Anterior cingulate cortex (tissue), 58 donors: ENCODE data around the gene DIP2C.
"Not testable (repeated sequence)": the region's sequence is repeated elsewhere in the genome, so short reads cannot be mapped to it uniquely, and the experiment has no call there.

Experiments used
- DNase-seq, 58 donors: peaks; one replicate each; lab custom pipeline; 2025; lab: John Stamatoyannopoulos, UW

The DIP2C gene

DNA sequence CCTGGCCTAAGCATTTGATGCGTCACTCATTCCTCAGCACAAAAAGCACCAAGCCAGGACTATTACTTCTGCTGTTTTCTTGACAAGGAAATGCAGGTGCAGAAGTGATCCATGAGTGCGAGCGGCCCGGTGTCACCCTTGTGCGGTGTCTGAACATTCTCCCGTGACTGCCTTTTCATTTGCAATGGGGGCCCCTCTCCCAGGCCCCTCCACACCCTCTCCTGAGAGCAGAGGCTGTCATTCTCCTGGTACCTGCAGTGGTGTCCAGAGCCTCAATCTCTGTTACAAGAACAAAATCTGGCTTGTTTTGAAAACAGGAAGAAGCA, 213.1 kb downstream of the DIP2C start:
- DNase-seq = no peak

DNA sequence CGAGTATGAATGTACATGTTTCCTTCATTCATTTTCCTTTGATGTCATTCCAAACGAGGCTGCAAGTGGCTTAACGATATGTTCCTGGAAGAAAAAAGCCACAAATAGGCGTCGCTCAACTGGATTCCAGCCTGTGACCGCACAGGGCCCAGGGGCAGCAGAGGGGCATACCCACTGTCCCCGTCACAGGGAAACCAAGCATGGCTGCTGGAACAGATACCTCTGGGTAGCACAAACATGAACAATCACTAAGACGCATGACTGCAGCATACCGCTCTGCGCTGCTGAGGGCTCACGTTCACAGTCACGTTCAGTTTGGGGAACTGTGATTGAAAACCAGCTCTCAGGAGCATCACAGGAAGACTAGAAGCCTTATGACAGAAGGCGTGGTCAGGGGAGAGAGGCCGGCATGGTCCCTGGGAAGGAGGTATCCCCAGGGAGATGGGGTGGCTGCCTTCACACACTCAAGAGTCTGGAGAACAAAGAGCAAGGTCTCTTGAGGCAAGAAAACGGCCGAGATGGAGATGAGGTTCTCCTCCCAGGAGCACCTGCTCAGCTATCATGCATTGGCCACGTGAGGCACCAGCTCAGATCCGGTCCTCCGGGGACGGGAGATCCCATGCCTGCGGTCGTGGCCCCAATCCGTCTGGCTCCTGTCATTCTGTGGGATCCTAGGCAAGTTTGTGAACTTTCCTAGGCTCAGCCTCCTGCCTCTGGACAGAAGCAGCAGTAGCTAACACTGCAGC, 213.6 kb downstream of the DIP2C start:
- DNase-seq = no peak

DNA sequence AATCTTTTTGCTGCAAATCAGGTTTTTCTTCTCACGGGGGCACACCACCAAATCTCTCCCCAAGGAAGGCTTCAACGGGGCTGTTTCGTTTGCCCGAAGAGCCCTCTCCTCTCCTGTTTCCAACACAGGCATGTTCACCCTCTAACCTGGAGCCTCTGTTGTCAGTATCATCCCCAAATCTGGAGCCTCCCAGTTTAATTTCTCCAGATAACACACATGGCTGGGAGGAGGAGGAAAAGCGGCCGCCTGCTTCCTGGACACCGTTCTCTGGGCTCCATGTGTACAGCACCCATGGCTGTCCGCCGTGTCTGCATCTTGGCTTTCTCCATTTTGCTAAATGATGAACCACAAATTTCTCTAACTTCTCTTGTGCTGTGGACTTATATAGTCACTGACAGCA, 214.5 kb downstream of the DIP2C start:
- no peak for DNase-seq

DNA sequence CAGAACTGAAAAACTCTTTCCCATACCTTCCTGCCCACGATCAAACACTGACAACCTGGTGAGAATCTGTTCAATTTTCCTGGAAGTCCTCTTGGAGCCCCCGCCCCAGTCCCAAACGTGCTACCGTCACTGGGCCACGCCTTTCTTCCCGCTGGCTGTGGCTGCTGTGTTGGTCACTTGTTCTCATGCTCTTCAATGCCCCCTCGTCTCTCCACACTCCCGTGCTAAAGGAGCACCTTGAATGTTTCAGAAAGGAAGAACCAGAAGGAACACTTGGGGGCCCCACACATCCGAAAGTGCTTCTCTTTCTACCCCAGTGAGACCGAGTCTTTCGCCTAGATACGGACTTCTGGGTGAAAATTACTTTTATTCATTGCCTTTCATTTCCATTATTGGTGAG, 215.1 kb downstream of the DIP2C start:
- no peak for DNase-seq

DNA sequence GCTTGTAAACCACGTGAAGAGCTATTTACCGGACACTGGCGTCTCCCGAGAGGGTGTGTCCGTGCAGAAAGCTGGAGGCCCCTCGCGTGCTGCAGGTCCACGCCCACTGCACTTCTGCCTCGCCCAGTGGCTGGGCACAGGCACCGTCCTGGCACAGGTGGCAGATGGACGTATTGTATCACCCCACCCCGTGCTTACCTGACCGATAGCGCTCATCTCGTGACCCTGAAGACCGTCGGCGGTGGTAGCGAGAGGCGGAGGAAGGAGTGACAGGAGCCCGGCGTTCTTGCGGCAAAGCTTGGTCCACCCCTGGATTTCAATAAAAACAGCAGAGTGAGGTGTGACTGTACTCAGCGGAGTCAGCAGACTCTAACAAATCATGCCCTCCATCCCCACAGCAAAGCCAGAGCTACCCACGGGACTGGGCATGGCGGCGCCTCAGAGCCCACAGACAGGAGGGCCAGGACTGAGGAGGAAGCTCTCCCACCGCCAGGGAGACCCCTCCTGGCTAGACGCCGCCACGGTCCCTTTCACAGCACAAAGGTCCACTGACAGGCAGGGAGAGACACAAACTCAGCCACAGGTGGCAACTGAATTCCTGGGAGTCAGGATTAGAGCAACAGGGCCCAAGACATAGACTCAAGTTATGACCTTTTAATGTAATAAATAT, 217.1 kb downstream of the DIP2C start:
- DNase-seq = no peak

DNA sequence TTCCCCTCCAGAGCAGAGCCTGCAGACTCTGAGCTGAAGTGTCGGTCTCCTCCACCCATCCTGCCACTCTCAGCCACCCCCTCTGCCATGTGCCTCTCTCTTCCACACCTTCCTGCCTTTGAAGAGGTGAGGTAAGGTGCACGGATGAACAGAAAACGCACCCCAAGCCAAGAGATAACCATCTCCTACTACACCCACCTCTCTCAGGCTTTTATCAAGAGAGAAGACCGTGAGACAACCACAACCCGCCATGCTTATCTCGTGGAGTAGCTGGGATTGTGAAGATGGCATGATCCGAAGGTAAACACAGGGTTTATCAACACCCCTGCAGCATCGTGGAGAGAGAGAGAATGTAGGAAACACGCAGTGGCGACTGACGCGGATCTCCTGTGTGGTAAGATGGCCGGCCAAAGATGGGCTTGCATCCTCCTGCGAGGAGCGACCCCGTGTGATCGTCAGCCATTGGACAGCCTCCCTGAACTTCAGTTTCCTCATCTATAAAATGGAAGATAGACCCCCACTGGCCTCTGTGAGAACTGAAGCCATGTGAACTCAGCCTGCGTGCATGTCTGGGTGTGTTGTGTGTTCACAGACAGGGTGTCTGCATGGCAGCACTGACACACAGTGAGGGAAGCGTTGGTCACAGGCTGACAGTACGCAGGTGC, 219.0 kb downstream of the DIP2C start:
- no peak for DNase-seq

DNA sequence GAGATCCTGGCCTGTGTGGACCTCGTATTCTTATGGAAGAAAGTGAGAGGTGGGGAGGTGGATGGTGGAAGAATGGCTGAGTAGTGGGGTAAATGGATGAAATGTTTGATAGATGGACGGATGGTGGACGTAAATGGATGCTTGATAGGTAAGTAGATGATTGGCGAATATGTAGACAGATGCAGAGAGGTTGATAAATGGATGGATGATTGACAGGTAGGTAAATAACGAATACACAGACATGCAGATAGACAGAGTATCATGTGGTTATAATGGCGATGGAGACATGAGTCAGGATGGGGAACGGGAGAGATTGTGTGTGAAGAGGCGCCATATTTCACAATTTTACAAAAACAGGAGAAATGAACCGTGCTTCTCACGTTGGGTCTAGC, 219.5 kb downstream of the DIP2C start:
- DNase-seq = no peak

DNA sequence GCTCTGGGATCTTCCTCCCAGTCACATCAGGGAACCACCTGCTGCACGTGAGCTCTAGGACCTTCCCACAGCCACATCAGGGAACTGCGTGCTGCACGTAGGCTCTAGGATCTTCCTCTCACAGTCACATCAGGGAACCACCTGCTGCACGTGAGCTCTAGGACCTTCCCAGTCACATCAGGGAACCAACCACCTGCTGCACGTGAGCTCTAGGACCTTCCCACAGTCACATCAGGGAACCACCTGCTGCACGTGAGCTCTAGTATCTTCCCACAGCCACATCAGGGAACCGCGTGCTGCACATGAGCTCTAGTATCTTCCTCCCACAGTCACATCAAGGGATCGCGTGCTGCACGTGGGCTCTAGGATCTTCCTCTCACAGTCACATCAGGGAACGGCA, 229.7 kb downstream of the DIP2C start:
- DNase-seq = no peak

DNA sequence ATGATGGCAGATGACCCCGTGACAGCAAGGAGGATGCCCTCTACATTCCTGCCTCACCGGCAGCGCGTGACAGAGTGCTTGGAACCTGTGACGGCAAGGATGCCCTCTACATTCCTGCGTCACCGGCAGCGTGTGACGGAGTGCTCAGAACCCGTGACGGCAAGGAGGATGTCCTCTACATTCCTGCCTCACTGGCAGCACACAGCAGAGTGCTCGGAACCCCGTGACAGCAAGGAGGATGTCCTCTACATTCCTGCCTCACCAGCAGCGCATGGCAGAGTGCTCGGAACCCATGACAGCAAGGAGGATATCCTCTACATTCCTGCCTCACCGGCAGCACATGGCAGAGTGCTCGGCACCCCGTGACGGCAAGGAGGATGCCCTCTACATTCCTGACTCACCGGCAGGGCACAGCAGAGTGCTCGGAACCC, 231.0 kb downstream of the DIP2C start:
- DNase-seq = no peak

DNA sequence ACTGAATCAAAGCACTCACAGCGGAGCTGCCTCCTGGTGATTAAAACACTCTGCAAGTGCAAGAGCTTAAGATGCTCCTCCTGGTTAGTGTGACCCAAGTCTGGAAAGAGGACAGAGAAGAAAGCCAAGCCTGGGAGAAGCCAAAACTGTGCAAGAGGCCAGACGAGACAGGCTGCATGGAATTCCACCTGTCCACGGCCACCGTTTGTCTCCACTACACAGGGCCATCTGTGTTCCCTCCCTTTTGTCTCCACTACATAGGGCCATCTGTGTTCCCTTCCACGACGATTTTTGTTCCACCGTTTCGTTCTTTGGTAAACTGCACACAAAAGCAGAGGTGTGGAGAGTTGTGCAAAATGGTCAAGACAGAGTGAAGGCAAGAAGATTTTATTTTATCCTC, 233.0 kb downstream of the DIP2C start:
- DNase-seq = peak in 1 of 58 donors; percentile 26

DNA sequence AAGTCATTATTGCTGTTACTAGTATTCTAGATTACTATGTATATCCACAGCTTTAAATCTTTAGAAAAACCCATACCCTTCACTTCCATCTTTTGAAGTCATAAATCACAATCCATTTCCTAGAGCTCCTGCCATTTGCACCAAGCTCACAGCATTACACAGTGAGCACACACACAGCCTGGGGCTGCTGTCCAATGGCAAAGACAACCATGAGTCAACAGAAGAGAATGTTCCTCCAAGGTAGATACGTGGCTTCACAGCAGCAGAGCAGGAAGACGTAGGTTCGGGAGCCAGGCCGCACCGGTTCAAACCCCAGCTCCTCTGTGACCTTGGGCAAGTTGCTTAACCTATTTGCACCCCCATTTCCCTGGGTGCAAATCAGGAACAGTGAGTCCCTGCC, 234.6 kb downstream of the DIP2C start:
- DNase-seq = peak in 1 of 58 donors; percentile 44

DNA sequence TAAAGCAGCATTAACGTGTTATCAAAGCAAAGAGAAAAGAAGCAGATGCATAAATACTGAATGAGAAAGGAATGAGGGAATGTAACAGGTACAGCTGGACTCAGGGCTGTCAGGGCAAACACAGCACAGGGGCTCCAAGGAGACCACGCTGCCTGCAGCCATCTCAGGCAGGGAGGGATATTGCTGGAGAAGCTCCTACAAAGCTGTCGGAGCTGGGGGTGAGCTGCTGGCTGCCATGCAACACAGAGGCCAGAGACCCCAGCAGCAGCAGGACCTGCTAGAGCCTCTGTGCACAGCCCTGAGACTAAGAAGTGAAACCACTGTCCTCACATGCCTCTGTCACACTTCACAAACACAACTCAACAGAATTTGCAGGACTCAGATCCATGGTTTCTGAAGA, 235.8 kb downstream of the DIP2C start:
- no peak for DNase-seq

DNA sequence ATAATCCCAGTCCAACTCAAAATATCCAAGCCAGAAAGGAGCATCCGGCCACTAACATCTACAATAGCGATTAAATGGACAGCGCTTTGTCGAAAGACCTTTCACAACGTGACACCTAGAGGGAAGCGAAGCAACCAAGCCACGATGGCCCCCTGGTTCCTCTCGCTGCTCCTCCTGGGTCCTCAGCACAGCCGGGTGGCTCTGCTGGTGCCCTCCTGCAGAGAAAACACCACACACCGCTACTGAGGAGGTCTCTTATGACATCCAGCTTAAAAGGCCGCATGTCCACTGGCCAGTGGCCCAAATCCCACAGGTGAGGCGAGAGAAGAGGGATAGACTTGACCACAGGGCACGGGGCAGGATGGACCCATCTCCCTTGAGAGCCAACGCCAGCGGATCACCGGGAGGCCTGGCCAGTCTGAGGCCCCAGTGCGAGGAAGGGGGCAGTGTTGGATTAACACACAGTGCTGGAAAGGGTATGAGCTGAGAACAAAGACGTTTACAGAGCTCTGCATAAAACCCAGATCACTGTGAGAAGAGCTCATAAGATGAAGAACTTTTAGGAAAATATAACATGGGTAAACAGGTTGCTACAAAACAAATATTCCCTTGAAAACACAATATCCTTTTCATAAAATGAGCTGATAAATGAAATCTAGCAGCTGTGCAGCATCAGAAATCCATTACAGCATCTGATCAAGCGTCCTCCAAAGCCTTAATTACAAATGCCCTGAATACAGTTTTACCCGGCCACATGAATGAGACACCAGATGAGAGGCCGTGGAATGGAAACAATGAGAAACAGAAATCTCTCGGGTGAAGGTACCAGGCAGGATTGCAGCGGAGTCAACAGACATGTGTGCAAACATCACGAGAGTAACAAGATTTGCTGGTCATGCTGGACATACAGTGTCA, 236.7 kb downstream of the DIP2C start:
- DNase-seq = peak in 27 of 58 donors; percentile 9 to 61 (median 35)

DNA sequence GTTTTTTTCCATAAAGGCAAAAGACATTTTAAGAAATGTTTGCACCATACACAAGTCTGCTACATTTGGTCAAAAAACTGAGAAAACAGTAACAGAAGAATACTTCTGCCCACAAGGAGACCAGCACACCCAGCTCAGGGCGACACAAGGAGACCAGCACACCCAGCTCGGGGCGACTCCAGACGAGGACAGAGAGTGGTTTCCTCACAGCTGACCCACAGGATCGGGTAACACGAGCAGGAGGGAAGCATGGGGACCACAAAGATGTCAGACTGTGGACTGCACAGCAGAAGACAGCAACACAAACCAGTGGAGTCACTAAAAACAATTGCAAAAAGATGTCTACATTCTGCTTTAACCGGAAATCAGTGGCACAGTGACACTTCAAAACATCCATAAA, 237.6 kb downstream of the DIP2C start:
- no peak for DNase-seq

DNA sequence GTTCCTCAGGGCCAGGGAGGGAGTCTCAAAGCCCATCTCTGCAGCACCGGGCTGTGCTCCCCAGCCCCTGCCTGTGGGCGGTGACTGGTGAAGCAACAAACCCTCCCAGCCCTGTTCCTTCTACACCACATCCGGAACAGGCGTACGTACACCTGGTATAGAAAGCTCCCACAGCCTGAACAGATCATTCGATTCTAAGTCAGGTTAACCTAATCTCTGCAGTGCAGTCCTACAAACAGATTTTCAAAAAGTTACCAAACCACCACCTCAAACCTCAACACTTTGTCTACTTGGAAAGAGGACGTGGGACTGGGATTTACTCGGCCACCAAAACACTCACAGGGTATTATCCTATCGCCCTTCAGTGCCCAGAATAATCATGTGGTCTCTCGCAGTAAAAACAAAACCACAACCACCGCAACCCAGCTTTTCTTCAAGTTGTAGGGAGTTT, 238.4 kb downstream of the DIP2C start:
- DNase-seq = peak in 1 of 58 donors; percentile 49

DNA sequence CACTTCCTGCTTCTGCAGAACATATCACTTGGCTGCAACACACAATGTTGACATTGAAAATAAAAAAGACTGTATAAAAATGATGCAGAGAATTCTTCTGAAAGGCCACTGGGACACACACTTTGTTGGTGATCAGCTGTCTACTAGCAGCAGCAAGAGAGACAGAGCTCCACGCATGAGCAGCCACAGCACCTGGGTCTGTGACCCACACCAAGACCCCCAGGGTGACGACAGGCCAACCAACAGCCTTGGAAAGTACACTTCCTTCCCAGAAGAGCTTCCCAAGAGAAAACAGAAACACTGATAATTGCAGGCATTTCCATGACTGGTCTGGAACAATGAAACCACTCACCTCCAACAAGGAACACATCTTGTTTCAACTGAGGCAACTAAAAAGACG, 239.0 kb downstream of the DIP2C start:
- DNase-seq = no peak

DNA sequence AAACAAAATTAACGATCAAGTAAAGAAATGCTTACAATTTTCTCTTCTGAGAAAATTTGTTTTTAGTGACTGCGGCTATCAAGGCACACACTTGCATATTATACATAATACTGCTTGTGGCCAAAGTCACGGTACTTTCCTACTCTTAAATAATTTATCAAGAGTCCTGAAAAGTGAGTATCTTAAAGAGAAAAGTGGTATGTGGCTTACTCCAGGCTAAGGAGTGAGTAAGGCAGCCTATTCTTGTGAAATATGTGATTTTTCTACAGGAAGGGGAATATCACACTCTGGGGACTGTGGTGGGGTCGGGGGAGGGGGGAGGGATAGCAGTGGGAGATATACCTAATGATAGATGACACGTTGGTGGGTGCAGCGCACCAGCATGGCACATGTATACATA, 240.1 kb downstream of the DIP2C start:
- not testable (repeated sequence) for DNase-seq

DNA sequence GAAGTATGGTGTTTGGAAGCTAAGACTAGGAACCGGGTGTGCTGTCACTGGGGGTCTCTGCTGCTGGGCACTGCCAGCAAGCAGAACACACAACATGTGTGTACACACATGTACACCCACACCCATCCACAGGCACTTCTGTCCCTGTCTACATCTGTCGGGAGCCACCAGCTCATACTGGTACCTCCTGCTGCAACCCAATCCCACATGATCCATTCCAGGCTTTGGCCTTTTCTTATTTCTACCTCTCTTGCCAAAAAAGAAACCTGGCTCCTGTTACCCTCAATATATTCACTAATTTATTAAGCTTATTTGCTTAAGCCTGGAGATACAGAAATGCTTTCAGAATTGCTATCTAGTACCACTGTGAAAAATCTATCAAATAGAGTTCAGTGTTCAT, 246.0 kb downstream of the DIP2C start:
- DNase-seq = no peak

DNA sequence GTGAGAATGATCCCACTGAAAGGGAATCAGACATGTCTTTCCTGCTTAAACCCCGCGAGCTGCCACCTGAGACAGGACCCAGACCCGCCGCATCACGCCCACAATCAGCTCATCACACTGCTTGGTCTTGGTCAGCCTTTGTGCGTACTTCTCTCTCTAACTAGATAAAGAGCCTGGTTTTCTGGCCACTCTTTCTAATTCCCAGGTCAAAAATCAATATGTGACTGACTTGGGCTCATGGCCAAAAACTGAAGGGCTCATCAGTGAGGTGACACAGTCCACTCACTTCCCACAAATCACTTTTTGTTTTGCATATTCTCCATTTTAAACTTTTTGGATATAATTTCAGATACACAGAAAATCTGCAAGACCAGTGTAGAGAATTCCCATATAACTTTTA, 247.3 kb downstream of the DIP2C start:
- no peak for DNase-seq

DNA sequence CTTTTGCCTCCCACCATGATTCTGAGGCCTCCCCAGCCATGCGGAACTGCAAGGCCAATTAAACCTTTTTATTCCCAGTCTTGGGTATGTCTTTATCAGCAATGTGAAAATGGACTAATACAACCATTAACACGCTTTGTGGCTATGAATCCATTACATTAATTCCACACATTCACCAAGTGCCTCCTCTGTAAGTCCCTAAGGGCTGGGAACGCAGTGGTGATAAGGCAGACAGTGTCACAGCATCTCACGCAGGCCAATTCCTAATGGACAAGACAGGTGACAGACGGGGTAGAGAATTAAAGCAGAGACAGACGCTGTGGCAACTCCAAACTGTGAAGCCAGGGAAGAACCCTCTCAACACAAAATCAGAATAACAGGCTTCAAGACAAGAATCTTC, 247.8 kb downstream of the DIP2C start:
- no peak for DNase-seq

DNA sequence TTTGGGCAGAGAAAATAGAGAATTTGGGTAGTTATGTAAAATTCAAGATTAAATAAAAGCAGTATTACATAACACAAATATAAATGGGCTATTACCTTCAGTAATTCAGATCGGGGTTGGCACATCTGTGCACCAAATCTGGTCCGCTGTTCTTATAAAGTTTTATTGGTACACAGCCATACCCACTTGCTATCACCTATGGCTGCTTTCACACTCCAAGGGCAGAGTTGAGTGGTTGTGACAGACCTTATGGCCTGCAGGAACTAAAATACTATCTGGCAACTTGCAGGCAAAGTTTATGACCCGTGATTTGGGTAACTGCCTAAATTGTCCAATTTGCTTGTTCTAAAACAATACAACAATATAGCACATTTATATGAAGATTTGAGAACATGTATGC, 249.3 kb downstream of the DIP2C start:
- no peak for DNase-seq
